Kidney (tissue), 14 donors: Measurements from ENCODE around the gene CACNA1H. TPM values are rescaled to one million over a fixed set of nuclear protein-coding genes. Genes with fewer than 3 reads are reported as not detected.

Experiments used
- DNase-seq, 5 donors: peaks; one replicate each; pipeline ENCODE4 v3.0.0-alpha.2; 2013 to 2020
- FAIRE-seq: peaks from 2 replicates; lab custom pipeline; 2012; peaks lifted over from hg19 to GRCh38; lab: Jason Lieb, UNC
- H3K27ac ChIP-seq, 2 donors: one replicate each; pipeline ENCODE4 v1.7.0; 2013; ENCODE audit warnings: low read depth in 2 of 2, low read length in 2 of 2, inconsistent platforms in 1 of 2
- H3K27me3 ChIP-seq: one replicate; pipeline ENCODE4 v1.7.1; 2013; ENCODE audit warnings: low read length, inconsistent platforms; ENCODE audit not compliant: control insufficient read depth, insufficient read depth
- H3K36me3 ChIP-seq, 3 donors: one replicate each; pipeline versions ENCODE4 v1.7.0 to v1.7.1; 2013; ENCODE audit warnings: low read length in 3 of 3, control low read depth in 1 of 3, inconsistent platforms in 1 of 3; ENCODE audit not compliant: insufficient read depth in 3 of 3, control insufficient read depth in 2 of 3
- H3K4me1 ChIP-seq, 3 donors: one replicate each; pipeline versions ENCODE4 v1.7.0 to v1.7.1; 2013; ENCODE audit warnings: low read length in 3 of 3, inconsistent platforms in 1 of 3, low read depth in 1 of 3; ENCODE audit not compliant: control insufficient read depth in 2 of 3, insufficient read depth in 2 of 3
- H3K4me3 ChIP-seq, 3 donors: one replicate each; pipeline versions ENCODE4 v1.7.0 to v1.8.1; 2013; ENCODE audit warnings: low read length in 3 of 3, control low read depth in 1 of 3, inconsistent platforms in 1 of 3
- H3K9ac ChIP-seq, 3 donors: one replicate each; pipeline versions ENCODE4 v1.7.0 to v1.7.1; 2013; ENCODE audit warnings: low read length in 3 of 3, control low read depth in 1 of 3, inconsistent platforms in 1 of 3
- H3K9me3 ChIP-seq, 3 donors: one replicate each; pipeline versions ENCODE4 v1.7.0 to v1.7.1; 2013; ENCODE audit warnings: low read length in 3 of 3, control low read depth in 1 of 3, inconsistent platforms in 1 of 3; ENCODE audit not compliant: control insufficient read depth in 2 of 3, insufficient read depth in 1 of 3
- intact Hi-C: fragments of 100-400 bp; cut with DNase I; formaldehyde crosslinking; loops from one replicate; pipeline ENCODE4 v1.11.1; 2022
- polyA plus RNA-seq: library from polyadenylated mRNA; stranded (reverse); fragments of 350-450 nt; fragmentation: Illumina TruSeq; extraction: RNeasy Lipid Tissue Mini Kit (QIAGEN cat#74804); gene quantifications from one replicate; pipeline ENCODE4 v1.2.3, GENCODE V29; 2014; ENCODE audit warnings: low read depth, low replicate concordance; ENCODE audit not compliant: insufficient read depth
- total RNA-seq: library from RNA; stranded (reverse); fragmentation: NEBNext Ultra II Directional; extraction: Animal tissue kit (Norgen Biotek cat#: 25700); gene quantifications from one replicate; pipeline ENCODE4 v1.2.1, GENCODE V29; 2021
- TF ChIP-seq, protein P1 (sequence below): IDR thresholded peaks from 3 replicates; pipeline ENCODE4 v1.5.1; 2012; ENCODE audit warnings: mild to moderate bottlenecking, moderate library complexity, borderline replicate concordance; ENCODE audit not compliant: insufficient read depth; ENCODE audit errors: extremely low read depth
- donor health status: control.
- donor health status: control.
- donor health status: control.
- donor health status: control.
- donor health status: control.
- donor health status: DM: yes; HTN: yes; CAD: no.
- donor health status: Normal renal cell carcinoma (clear cell type).

CACNA1H gene
- total and polyA plus RNA-seq, 2 donors from 2014 or later, result 6.4 to 20.6 TPM

DNA sequence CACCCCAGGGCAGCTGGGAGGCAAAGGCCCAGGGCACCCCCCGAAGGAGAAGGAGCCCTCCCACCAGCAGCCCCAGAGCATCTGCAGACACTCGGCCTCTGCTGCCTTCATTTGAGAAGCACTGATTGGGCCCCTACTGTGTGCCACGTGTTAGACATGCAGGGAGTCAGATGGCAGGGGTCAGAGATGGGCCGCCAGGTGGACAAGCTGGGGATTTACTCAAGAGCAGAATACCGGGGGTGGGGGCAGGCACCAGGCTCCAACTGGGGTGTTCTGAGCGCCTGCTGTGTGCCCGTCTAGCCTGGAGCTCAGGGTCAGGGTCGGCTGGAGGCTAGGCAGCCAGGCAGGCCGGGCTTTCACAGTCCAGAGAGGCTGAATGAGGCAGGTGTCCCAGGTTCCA, 53.4 kb downstream of the CACNA1H start:
- H3K9me3 ChIP-seq, result no peaks in the 10 kb centered on the region
- H3K27ac ChIP-seq, result no peak overlapping the region
- DNase-seq (no peak), FAIRE-seq (no peak)
- H3K4me3 ChIP-seq, result no peak overlapping the region
- H3K36me3 ChIP-seq, result no peaks in the 10 kb centered on the region
- H3K9ac ChIP-seq, result no peak overlapping the region
- TF ChIP-seq, protein P1, sequence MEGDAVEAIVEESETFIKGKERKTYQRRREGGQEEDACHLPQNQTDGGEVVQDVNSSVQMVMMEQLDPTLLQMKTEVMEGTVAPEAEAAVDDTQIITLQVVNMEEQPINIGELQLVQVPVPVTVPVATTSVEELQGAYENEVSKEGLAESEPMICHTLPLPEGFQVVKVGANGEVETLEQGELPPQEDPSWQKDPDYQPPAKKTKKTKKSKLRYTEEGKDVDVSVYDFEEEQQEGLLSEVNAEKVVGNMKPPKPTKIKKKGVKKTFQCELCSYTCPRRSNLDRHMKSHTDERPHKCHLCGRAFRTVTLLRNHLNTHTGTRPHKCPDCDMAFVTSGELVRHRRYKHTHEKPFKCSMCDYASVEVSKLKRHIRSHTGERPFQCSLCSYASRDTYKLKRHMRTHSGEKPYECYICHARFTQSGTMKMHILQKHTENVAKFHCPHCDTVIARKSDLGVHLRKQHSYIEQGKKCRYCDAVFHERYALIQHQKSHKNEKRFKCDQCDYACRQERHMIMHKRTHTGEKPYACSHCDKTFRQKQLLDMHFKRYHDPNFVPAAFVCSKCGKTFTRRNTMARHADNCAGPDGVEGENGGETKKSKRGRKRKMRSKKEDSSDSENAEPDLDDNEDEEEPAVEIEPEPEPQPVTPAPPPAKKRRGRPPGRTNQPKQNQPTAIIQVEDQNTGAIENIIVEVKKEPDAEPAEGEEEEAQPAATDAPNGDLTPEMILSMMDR, result no peak
- intact Hi-C loops, result no loop called here
- H3K4me1 ChIP-seq, result no peaks in the 10 kb centered on the region
- H3K27me3 ChIP-seq, result no peaks in the 10 kb centered on the region

DNA sequence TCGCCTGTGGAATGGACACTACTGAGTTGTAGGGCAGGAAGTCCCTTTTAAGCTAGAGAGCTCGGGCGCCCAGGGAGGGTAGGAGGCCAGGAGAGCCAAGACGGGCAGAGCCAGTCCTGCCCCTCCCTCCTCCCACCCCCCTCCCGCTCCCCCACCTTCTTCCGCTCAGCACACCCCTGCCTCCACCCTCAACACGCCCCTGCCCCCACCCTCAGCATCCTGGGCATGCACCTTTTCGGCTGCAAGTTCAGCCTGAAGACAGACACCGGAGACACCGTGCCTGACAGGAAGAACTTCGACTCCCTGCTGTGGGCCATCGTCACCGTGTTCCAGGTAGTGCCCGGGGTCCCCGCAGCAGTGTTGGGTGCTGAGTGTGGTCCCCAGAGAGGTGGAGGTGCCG, 53.9 kb downstream of the CACNA1H start:
- TF ChIP-seq, protein P1, result no peak
- H3K4me1 ChIP-seq, result no peaks in the 10 kb centered on the region
- H3K4me3 ChIP-seq, result no peak overlapping the region
- FAIRE-seq, result no peak
- H3K27ac ChIP-seq, result no peak overlapping the region
- no peak overlapping the region for H3K9ac ChIP-seq
- intact Hi-C loops, result no loop called here
- no peaks in the 10 kb centered on the region for H3K9me3 ChIP-seq
- no peak for DNase-seq
- H3K36me3 ChIP-seq, result no peaks in the 10 kb centered on the region
- H3K27me3 ChIP-seq, result no peaks in the 10 kb centered on the region

DNA sequence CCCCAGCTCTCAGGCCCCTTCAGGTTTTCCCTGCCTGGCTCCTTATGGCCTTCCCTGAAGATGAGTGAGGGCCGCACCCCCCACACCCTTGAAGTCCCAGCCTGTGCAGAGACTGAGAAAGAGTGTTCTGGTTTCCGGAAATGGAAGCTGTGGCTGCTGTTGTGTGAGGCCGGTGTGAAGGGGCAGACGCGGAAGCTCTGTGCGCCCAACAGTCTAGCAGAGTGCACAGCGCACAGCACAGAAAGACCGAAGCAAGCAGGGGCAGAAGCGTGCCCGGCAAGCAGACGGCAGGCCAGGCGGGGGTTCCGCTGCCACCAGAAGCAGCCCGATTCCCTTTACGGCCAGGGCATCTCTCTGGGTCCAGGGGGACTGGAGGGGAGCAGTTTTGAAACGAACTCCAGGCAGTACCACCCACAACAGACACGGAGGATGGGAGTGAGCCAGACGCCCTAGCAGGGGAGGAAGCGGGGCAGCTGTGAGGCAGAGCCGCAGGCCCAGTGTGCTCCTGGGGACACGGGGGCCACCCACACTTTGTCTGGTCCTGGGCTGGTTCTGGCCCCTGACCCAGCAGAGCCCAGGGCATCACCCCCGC, 55.4 kb downstream of the CACNA1H start:
- intact Hi-C loops, result no loop called here
- DNase-seq (no peak), FAIRE-seq (no peak)
- TF ChIP-seq, protein P1, result no peak
- no peaks in the 10 kb centered on the region for H3K9me3 ChIP-seq
- no peak overlapping the region for H3K27ac ChIP-seq
- H3K9ac ChIP-seq, result no peak overlapping the region
- H3K27me3 ChIP-seq, result no peaks in the 10 kb centered on the region
- H3K4me3 ChIP-seq, result no peak overlapping the region
- no peaks in the 10 kb centered on the region for H3K36me3 ChIP-seq
- H3K4me1 ChIP-seq, result no peaks in the 10 kb centered on the region

DNA sequence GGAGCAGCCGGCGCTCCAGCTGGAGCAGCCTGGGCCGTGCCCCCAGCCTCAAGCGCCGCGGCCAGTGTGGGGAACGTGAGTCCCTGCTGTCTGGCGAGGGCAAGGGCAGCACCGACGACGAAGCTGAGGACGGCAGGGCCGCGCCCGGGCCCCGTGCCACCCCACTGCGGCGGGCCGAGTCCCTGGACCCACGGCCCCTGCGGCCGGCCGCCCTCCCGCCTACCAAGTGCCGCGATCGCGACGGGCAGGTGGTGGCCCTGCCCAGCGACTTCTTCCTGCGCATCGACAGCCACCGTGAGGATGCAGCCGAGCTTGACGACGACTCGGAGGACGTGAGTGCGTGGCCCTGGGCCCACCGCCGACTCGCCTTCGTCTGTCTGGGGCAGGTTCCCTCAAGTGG, 56.2 kb downstream of the CACNA1H start:
- Histone ChIP-seq H3K9me3 (no peaks in the 10 kb centered on the region), H3K27ac (no peak overlapping the region), H3K36me3 (no peaks in the 10 kb centered on the region), H3K4me1 (no peaks in the 10 kb centered on the region), H3K27me3 (no peaks in the 10 kb centered on the region), H3K4me3 (no peak overlapping the region), H3K9ac (no peak overlapping the region)
- FAIRE-seq (no peak), DNase-seq (no peak)
- TF ChIP-seq, protein P1, result no peak
- intact Hi-C loops, result no loop called here
